ENCODE data around the gene CIB2.

Gene CIB2

GRCh38 chr15:78108300-78109084 is 22.8 kb downstream of the CIB2 start:
- peak; percentile 58 to 73 for DNase-seq (ENCODE audit: low read depth in 1 of 2, low spot score in 1 of 2)

GRCh38 chr15:78107471-78107870 is 23.8 kb downstream of the CIB2 start:
- no peak for DNase-seq (ENCODE audit: low read depth in 1 of 2, low spot score in 1 of 2)

- DNase-seq (ENCODE audit: low read depth in 1 of 2, low spot score in 1 of 2) = no peak
Measured at GRCh38 chr15:78105476-78106241, 25.6 kb downstream of the CIB2 start.

- DNase-seq (ENCODE audit: low read depth in 1 of 2, low spot score in 1 of 2) = no peak
Measured at GRCh38 chr15:78104566-78105475, 26.4 kb downstream of the CIB2 start.

GRCh38 chr15:78104119-78104479 is 27.1 kb downstream of the CIB2 start:
- DNase-seq (ENCODE audit: low read depth in 1 of 2, low spot score in 1 of 2) = no peak

GRCh38 chr15:78103406-78104118 is 27.7 kb downstream of the CIB2 start:
- peak in 1 of 2 donors; percentile 48 for DNase-seq (ENCODE audit: low read depth in 1 of 2, low spot score in 1 of 2)

- no peak for DNase-seq (ENCODE audit: low read depth in 1 of 2, low spot score in 1 of 2)
Measured at GRCh38 chr15:78102741-78103140, 28.5 kb downstream of the CIB2 start.

GRCh38 chr15:78102211-78102610 is 29.0 kb downstream of the CIB2 start:
- DNase-seq (ENCODE audit: low read depth in 1 of 2, low spot score in 1 of 2) = no peak

- DNase-seq (ENCODE audit: low read depth in 1 of 2, low spot score in 1 of 2) = no peak
Measured at GRCh38 chr15:78101423-78102105, 29.7 kb downstream of the CIB2 start.

- DNase-seq (ENCODE audit: low read depth in 1 of 2, low spot score in 1 of 2) = no peak
Measured at GRCh38 chr15:78100886-78101285, 30.4 kb downstream of the CIB2 start.

GRCh38 chr15:78098131-78098755 is 33.0 kb downstream of the CIB2 start:
- DNase-seq (ENCODE audit: low read depth in 1 of 2, low spot score in 1 of 2) = no peak

GRCh38 chr15:78097667-78098066 is 33.6 kb downstream of the CIB2 start:
- no peak for DNase-seq (ENCODE audit: low read depth in 1 of 2, low spot score in 1 of 2)

- DNase-seq (ENCODE audit: low read depth in 1 of 2, low spot score in 1 of 2) = no peak
Measured at GRCh38 chr15:78093242-78094020, 37.8 kb downstream of the CIB2 start.

- no peak for DNase-seq (ENCODE audit: low read depth in 1 of 2, low spot score in 1 of 2)
Measured at GRCh38 chr15:78092261-78093041, 38.8 kb downstream of the CIB2 start, which contains the start of gene SH2D7. Gene SH2D7, plus strand, starts transcription at chr15:78092561. Its CDS starts 24 bp downstream, at chr15:78092585.

GRCh38 chr15:78090422-78091063 is 40.7 kb downstream of the CIB2 start:
- no peak for DNase-seq (ENCODE audit: low read depth in 1 of 2, low spot score in 1 of 2)

- DNase-seq (ENCODE audit: low read depth in 1 of 2, low spot score in 1 of 2) = no peak
Measured at GRCh38 chr15:78088773-78089080, 42.5 kb downstream of the CIB2 start.

GRCh38 chr15:78087951-78088772 is 43.1 kb downstream of the CIB2 start:
- DNase-seq (ENCODE audit: low read depth in 1 of 2, low spot score in 1 of 2) = no peak
